ENCODE measurements around the gene TCHP. TPM values are rescaled to one million over a fixed set of nuclear protein-coding genes. Genes with fewer than 3 reads are reported as not detected.
A peak's percentile ranks its signal among the peaks of the same experiment; 100 is the strongest.
"Not testable (repeated sequence)": the region's sequence is repeated elsewhere in the genome, so short reads cannot be mapped to it uniquely, and the experiment has no call there.

Gene TCHP, protein sequence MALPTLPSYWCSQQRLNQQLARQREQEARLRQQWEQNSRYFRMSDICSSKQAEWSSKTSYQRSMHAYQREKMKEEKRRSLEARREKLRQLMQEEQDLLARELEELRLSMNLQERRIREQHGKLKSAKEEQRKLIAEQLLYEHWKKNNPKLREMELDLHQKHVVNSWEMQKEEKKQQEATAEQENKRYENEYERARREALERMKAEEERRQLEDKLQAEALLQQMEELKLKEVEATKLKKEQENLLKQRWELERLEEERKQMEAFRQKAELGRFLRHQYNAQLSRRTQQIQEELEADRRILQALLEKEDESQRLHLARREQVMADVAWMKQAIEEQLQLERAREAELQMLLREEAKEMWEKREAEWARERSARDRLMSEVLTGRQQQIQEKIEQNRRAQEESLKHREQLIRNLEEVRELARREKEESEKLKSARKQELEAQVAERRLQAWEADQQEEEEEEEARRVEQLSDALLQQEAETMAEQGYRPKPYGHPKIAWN
- 22.6 TPM for total RNA-seq (ENCODE audit: insufficient read depth, low replicate concordance)

DNA sequence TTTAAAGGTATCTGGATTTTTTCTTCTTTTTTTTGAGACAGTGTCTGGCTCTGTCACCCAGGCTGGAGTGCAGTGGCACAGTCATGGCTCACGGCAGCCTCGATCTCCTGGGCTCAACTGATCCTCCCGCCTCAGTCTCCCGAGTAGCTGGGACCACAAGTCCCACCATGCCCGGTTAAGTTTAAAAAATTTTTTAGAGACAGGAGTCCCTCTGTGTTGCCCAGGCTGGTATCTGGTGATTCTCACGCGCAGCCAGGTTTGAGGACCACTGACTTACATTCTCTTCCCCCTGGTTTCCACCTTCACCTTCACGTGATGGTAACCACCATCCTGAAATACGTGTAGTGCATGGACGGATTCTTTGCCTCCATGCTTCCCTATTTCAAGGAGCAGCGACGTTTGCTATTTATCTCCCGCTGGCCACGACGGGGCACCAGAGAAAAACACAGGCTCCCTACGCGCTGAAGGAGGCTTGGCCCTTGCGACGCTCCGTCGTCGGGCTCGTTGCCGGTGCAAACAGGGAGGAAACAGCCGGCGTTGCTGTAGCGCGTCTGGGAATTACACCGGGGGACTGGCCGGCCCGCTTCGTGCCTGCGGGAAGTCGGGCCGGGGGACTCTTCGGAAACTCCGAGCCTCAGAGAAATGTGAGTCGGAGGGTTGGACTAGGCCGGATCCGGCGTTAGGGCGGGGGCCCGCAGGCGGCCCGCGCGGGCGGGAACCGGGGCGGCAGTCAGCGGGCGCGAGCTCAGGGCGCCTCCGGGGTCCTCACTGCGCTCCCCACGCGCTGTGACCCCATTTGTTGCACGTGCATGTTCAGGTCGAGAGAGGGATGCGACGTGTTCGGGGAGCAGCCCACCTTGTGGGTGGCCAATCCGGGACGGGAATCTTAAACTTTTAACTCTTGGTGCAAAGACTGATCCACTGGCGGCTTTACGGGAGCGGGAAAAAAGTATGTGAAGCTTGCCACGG is at the start of gene TCHP:
Gene TCHP (plus strand): TSS at position 492 of the 969 bp plus-strand sequence. CDS start 2,753 bp downstream, outside the sequence.
- peak; percentile 93 for DNase-seq (ENCODE audit: low spot score)

DNA sequence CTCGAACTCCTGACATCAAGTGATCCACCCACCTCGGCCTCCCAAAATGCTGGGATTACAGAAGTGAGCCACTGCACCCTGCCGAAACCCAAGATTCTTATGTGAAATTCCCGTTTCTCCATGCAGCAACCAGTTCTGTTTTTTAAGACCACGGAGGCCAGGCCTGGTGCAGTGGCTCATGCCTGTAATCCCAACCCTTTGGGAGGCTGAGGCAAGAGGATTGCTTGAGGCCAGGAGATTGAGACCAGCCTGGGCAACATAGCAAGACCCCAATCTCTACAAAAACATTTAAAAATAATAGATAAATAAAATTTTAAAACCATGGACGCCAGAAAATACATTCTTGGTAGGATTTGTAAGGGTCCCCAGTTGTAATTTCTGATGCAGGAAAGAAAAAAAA is 49.6 kb upstream of the TCHP start:
- DNase-seq (ENCODE audit: low spot score), result not testable (repeated sequence)

DNA sequence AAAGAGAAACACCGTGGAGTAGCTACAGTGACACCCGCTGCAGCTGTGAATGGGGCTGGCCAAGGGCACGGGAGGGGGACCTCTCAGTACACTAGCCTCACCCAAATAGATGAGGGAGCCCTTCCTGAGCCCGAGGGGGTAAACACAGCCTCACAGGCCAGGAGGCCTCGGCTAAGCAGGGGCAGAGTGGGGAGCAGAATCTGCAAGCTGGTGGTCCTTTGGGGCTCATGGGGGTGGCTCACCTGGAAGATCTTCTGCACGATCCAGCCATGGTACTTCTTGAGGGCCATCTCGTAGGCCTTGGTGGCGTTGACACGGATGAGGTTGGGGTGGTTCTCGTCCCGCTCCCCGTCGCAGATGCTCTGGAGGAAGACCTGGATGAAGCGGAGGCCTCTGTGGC is 44.7 kb upstream of the TCHP start:
- no peak for DNase-seq (ENCODE audit: low spot score)

DNA sequence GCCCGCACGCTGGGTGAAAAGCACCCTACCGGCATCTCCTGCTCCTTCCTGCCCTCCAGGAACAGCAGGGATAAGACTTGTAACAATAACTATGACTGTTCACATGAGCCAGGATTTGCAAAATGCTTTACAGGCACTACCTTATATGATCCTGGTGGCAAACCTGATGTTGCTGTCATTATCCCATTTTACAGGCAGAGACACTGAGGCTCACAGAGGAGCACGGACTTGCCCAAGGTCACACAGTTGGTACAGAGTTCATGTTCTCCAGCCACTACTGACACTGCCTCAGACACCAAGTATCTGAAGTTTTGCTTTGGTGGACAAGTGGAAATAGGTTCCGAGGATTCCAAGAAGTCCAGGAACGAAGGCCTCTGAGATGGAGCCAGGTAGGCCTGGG is 42.4 kb upstream of the TCHP start:
- DNase-seq (ENCODE audit: low spot score), result no peak

DNA sequence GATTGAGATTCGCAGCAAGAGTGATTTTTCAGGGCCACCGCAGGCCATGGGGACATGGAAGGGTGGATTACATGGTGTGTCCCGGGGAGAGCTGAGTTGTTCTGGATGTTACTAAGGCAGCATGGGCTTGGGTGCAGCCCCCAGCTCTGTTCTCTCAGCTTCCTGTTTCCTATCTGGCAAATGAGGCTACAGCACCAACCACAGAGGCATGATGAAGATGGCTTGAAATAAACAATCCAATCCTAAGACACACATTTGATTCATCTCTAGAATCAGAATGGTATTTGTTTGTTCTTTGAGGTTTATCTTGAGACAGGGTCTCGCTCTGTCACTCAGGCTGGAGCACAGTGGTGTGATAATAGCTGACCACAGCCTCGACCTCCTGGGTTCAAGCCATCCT is 41.3 kb upstream of the TCHP start:
- DNase-seq (ENCODE audit: low spot score), result no peak

GRCh38 chr12:109860977-109861376 is 39.1 kb upstream of the TCHP start:
- no peak for DNase-seq (ENCODE audit: low spot score)

DNA sequence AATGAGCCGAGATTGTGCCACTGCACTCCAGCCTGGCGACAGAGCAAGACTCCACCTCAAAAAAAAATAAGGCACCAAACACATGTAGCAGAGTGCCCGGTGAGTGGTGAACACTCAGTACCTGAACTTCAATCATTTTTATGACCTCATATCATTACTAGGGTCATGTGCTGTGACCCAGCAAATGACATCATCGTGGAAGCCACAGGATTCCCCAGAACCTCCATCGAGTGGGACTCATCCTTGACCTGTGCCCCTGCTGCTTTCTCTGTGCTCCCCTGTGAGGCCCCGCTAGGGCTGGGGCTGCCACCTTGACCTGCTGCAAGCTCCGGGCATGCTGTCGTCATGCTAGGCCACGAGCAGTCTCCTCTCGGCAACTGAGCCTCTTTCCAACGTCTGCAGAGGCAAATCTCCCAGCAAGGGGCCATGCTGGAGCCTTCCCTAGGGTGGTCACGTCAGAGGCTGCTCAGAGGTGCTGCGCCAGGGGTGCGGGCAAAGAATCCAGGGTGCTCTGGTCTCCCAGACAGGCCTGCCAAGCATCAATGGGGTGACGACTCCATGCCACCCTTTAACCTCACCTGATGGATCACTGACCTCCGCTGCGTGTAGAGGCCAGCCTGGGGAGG is 38.3 kb upstream of the TCHP start:
- DNase-seq (ENCODE audit: low spot score), result no peak

DNA sequence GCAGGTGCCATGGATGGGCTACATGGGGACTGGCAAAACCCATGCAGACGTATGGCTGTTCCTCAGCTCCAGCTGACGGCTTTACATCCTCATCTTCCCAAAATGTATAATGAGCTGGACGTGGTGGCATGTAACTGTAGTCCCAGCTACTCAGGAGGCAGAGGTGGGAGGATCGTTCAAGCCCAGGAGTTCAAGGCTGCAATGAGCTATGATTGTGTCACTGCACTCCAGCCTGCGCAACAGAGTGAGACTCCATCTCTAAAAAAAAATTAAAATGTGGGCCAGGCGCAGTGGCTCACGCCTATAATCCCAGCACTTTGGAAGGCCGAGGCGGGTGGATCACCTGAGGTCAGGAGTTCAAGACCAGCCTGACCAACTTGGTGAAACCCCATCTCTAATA is 37.6 kb upstream of the TCHP start:
- not testable (repeated sequence) for DNase-seq (ENCODE audit: low spot score)

DNA sequence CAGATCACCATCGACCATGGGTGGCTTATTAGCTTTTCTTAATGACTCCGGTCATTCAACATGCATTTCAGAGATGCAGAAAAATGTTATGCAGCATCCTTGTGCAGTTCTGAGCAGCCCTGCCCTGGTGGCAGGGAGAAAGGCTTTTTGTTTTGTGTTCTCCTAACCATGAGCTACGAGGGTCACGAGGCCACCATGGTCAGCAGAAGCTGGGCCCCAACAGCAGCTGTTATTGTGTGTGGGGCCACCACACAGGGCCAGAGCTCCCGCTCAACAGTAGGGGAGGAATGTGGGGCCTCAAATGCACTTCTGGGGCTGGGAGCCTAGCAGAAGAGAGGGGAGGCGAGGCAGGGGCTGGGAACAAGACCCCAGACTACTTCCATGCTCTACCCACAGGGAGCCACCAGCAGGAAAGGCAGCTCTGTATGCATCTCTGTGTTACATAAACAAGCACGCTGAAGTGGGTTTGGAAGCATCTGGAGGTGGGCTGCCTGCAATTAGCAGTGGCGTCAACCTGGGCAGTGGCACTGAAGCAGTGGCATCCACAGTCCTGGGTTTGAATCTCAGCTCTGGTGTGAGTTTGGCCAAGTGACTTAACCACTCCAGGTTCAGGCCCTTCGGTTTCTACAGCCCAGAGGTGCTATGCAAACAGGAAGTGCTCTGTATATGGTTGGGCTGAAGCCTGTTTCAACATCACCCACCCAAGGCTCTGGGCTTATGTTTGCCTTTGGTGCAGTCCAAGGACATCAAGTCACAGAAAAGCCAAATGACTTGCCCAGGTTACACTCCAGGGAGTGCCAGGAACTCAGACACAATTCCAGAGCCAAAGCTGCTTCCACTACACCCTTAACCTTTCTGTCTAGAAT is 36.0 kb upstream of the TCHP start:
- no peak for DNase-seq (ENCODE audit: low spot score)

DNA sequence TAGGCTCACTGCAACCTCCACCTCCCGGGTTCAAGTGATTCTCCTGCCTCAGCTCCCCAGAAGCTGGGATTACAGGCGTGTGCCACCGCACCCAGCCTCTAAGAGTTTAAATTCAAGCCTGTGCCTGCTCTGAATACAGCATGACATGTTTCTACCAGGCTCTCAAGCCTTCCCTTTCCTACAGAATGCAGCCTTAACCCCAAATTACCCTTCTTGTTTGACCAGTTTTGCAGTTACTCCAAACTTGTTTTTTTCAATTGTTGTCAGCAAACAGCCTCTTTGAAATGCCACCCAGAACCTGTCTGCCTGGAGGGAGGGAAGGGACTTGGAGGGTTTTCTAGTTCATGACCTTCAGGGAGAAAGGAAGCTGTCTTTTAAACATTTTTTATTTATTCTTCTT is 35.2 kb upstream of the TCHP start:
- peak; percentile 81 for DNase-seq (ENCODE audit: low spot score)

DNA sequence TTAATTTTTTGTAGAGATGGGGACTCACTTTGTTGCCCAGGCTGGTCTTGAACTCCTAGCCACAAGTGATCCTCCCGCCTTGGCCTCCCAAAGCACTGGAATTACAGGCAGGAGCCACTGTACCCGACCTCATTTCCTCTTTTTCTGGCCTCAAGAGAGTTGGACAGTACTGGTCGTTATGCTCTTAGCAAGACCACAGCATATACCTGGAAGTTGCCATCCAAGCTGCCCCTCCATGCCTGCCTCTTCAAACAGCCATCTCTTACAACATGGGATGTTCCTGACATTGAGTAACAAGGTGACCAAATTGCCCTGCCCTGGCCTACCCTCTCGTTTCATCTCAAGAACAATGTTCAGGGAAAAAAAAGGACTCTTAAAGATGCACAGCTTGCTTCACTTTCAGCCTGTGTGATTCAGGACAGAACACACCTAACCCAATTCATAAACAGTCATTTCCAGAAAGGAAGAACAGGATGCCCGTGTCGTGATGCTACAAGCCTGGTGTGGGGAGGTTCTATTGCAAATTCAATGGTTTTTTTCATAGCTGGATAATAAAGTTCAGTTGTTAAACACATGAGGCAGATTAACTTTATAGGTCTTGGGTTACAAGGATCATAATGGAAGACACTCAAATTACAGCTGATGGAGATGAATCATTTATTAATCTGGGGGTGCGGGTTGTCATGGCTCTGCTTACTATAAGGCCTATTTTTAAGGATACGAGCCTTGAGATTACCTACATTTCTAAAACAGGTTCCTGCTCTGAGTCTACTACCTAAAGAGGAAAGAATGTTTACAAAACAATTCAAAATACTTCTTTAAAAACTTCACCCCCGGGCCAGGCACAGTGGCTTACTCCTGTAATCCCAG is 31.7 kb upstream of the TCHP start:
- DNase-seq (ENCODE audit: low spot score), result no peak

- no peak for DNase-seq (ENCODE audit: low spot score)
Observed at GRCh38 chr12:109870648-109871047, 29.4 kb upstream of the TCHP start.

DNA sequence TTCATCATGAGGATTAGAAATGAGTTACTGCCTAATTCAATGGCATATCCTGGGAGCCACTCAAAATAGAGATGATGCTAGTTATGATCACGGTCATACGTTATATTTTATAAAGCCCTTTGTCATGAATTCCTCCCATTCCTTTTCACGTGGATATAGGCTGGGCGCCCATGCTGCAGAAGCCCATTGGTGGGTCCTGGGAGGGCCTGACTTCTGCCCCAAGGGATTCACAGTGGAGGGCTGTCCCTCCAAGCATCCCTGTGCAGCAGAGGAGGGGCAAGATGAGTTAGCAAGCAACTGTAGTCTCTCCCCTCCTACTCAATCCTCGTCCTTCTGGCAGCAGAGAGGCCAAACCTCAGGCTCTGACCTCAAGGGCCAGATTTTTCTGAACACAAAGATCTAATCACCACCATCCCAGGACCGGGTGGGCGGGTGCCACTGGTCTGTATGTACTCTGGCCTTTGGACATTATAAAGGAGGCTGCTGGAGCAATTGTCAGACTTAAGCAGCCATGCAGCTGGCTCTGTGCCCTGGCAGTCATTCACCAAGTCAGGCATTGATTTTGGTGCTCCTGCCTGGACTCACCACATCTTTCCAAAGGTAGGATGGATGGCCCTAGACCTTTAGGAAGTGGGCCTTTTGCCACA is 28.3 kb upstream of the TCHP start:
- no peak for DNase-seq (ENCODE audit: low spot score)

DNA sequence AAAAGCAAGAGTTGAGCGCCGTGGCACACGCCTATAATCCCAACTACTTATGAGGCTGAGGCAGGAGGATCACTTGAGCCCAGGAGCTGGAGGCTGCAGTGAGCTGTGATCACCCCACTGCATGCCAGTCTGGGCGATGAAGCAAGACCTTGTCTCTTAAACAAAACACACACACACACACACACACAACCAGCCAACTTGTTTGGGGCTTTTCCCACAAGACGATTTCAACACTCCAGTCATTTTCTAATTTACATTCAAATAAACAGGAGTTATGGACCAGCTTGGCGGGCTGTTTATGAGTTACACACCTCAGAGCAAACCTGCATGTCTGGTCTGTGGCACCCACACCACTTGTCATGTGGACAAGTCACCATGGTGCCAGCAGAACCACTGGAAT is 26.4 kb upstream of the TCHP start:
- DNase-seq (ENCODE audit: low spot score), result no peak

DNA sequence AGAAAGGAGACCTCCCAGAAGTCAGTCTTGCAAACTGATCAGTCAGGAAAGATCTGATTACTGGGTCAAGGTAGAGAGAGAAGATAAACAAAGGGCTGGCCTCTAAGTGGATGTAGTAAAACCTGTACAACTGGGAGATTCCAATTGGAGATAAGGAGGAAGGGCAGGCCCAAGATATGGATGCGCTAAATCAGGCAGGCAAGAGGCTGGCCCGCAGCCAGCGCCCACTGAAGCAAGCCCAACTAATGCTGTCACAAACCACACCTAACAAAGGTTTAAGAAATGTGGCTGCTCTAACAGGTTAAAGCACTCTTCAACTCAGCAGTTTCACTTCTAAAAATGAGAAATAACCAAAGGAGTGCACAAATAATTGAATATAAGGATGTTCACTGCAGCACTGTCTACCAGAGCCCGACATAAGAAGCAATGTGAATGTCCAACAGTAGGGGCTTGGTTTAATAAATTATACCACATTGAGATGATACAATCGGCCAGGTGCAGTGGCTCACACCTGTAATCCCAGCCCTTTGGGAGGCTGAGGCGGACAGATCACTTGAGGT is 24.4 kb upstream of the TCHP start:
- DNase-seq (ENCODE audit: low spot score), result peak; percentile 49

GRCh38 chr12:109876406-109876805 is 23.7 kb upstream of the TCHP start:
- DNase-seq (ENCODE audit: low spot score), result no peak

DNA sequence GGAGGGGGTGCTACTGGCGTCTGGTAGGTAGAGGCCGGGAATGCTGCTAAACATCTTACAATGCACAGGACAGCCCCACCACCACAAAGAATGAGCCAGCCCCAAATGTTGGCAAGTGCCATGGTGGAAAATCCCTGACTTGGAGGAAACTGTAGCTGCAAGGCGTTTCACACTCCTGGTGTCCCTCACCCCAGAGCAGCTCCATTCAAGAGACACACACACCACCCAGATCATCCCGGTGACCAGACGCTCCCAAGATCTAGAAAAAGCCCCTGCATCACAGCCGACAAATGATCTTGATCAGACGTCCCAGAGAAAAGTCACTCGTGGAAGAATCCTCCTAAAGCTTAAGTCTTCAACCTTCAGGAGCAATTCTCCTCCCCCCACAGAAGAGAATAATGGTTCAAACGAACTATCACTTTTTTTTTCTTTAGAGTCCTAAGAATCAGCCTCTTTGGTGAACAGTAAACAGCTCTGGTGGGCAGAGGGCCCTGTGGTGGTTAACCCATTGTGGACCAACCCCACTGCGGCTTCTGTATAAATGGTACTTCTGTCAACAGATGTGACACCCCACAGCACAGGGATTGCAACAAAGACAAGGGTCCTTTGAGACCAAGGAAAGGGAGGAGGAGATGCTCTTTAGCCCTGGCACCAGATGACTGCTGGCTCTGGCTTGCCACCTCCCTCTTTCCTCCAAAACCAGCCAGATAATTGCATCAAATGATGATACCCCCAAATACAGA is 22.4 kb upstream of the TCHP start:
- DNase-seq (ENCODE audit: low spot score), result no peak

DNA sequence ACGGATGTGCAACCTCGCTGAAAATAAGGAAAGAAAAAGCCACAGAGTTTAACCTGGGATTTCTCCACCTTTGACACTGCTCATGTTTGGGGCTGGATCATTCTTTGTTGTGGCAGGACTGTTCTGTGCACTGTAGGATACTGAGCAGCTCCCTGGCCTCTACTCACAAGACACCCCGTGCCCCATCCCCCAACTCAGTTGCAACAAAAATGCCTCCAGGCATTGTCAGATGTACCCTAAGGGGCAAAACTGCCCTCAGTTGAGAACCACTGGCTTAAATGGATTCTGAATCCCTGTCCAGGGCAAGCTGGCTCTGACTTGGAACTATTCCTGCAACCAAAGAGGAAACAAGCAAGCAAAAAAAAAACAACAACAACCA is 21.8 kb upstream of the TCHP start:
- DNase-seq (ENCODE audit: low spot score), result no peak
